Upper lobe of left lung (tissue), 6 donors: ENCODE results near the gene KDM8. TPM values are rescaled to one million over a fixed set of nuclear protein-coding genes. Genes with fewer than 3 reads are reported as not detected.
A peak's percentile ranks its signal among the peaks of the same experiment; 100 is the strongest.
"Not testable (repeated sequence)": the region's sequence is repeated elsewhere in the genome, so short reads cannot be mapped to it uniquely, and the experiment has no call there.

Experiments used
- ATAC-seq, 2 donors: fragments of 200-7000 bp; cut with Tn5 transposase; one replicate each; pipeline ENCODE4 v1.9.1; 2022; ENCODE audit warnings: mild to moderate bottlenecking in 2 of 2, moderate library complexity in 2 of 2; ENCODE audit not compliant: low FRiP score in 2 of 2
- DNase-seq, 2 donors: peaks; one replicate each; pipeline ENCODE4 v3.0.0-alpha.2; 2019 to 2020
- H3K27ac ChIP-seq, 4 donors: fragments of 200-600 bp; sonication (generic); one replicate each; pipeline ENCODE4 v1.5.1; 2016 to 2019
- H3K27me3 ChIP-seq, 4 donors: fragments of 200-600 bp; sonication (generic); one replicate each; pipeline ENCODE4 v1.5.1; 2017 to 2019
- H3K36me3 ChIP-seq, 4 donors: fragments of 200-600 bp; sonication (generic); one replicate each; pipeline ENCODE4 v1.5.1; 2016 to 2019
- H3K4me1 ChIP-seq, 4 donors: fragments of 200-600 bp; sonication (generic); one replicate each; pipeline ENCODE4 v1.5.1; 2018 to 2019
- H3K4me3 ChIP-seq, 4 donors: fragments of 200-600 bp; sonication (generic); one replicate each; pipeline ENCODE4 v1.5.1; 2017 to 2019; ENCODE audit warnings: mild to moderate bottlenecking in 2 of 4, moderate library complexity in 1 of 4
- H3K9me3 ChIP-seq, 4 donors: fragments of 200-600 bp; sonication (generic); one replicate each; pipeline ENCODE4 v1.5.1; 2018 to 2019
- EP300 ChIP-seq, 4 donors: sonication (generic); formaldehyde crosslinking; IDR thresholded peaks; one replicate each; pipeline ENCODE4 v1.5.1; 2017; ENCODE audit warnings: antibody characterized with exemption in 4 of 4, control low read depth in 2 of 4
- POLR2A ChIP-seq, 4 donors: fragments of 450-650 bp; IDR thresholded peaks; one replicate each; pipeline ENCODE4 v1.5.1; 2016 to 2017; ENCODE audit warnings: antibody characterized with exemption in 4 of 4, mild to moderate bottlenecking in 2 of 4
- POLR2AphosphoS5 ChIP-seq, 2 donors: sonication (generic); formaldehyde crosslinking; IDR thresholded peaks; one replicate each; pipeline ENCODE4 v1.5.1; 2017; ENCODE audit warnings: antibody characterized with exemption in 2 of 2
- WGBS, 2 donors: methylation state at CpG; one replicate each; pipeline ENCODE4 v1.1.5; 2017 to 2018; 5-methylcytosine and 5-hydroxymethylcytosine counted together
- total RNA-seq, 6 donors: library from RNA; depleted of rRNA in 4 of 6; stranded (reverse); fragments of >200 nt in 4 of 6; gene quantifications; one replicate each; pipeline versions ENCODE4 v1.1.0 to v1.2.1, GENCODE V29; 2016 to 2021
- TF ChIP-seq, protein P1 (sequence below), 6 experiments: fragments of 450-650 bp in 4 of 6; fragments of 200-600 bp in 2 of 6; sonication (generic) in 2 of 6; IDR thresholded peaks; one replicate each; pipeline ENCODE4 v1.5.1; 2016 to 2019; ENCODE audit warnings: antibody characterized with exemption in 6 of 6
- donor health status: DM: no; HTN: no; CAD: no; lungs with moderate emphysema.
- donor health status: DM: no; HTN: yes; CAD: no; lungs with severe emphysema.

Gene KDM8
- total RNA-seq, 6 donors from 2014 or later: 5.1 to 50.3 (median 6.2) TPM

DNA sequence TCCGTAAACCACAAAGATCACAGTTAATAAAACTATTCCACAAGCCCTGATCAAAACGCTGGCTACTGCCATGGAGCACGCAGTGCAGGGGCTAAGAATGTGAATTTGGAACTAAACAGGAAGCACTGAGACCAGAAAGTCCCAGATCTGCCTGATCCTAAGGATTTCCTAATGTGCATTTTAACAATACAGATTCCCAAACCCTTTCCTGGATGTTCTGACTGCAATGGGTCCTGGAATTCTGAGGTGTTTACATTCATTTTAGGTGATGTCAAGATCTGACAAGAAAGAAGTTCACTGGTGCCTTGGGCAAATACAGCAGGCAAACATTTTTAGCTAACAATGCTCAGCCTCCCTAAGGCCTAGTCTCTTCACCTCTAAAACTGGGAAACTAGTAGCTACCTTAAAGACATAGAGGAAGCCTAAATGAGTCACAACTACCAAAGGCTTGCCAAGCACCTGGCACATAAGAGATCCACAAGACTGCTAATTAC, 55.0 kb downstream of the KDM8 start:
- ATAC-seq (peak in 1 of 2 donors; percentile 20), DNase-seq (no peak)
- Histone ChIP-seq H3K27me3 (no peaks in the 10 kb centered on the region), H3K9me3 (no peaks in the 10 kb centered on the region), H3K36me3 (peaks cover 0 to 13% (median 5%) of the 10 kb centered on the region in 4 donors), H3K27ac (peak overlapping the region; percentile 77 to 90 (median 82)), H3K4me1 (peaks cover 29 to 47% (median 37%) of the 10 kb centered on the region in 4 donors), H3K4me3 (no peak overlapping the region)
- 28 to 51% methylated on average over 3 of the region's 3 CpGs for WGBS, 2 donors
- TF ChIP-seq, protein P1, sequence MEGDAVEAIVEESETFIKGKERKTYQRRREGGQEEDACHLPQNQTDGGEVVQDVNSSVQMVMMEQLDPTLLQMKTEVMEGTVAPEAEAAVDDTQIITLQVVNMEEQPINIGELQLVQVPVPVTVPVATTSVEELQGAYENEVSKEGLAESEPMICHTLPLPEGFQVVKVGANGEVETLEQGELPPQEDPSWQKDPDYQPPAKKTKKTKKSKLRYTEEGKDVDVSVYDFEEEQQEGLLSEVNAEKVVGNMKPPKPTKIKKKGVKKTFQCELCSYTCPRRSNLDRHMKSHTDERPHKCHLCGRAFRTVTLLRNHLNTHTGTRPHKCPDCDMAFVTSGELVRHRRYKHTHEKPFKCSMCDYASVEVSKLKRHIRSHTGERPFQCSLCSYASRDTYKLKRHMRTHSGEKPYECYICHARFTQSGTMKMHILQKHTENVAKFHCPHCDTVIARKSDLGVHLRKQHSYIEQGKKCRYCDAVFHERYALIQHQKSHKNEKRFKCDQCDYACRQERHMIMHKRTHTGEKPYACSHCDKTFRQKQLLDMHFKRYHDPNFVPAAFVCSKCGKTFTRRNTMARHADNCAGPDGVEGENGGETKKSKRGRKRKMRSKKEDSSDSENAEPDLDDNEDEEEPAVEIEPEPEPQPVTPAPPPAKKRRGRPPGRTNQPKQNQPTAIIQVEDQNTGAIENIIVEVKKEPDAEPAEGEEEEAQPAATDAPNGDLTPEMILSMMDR (IDR thresholded peaks at IDR 0.05): no peak
- peak; percentile 67 to 85 for TF ChIP-seq POLR2AphosphoS5 (IDR thresholded peaks at IDR 0.05)
- TF ChIP-seq EP300 (IDR thresholded peaks at IDR 0.05): peak; percentile 83 to 97 (median 91)

DNA sequence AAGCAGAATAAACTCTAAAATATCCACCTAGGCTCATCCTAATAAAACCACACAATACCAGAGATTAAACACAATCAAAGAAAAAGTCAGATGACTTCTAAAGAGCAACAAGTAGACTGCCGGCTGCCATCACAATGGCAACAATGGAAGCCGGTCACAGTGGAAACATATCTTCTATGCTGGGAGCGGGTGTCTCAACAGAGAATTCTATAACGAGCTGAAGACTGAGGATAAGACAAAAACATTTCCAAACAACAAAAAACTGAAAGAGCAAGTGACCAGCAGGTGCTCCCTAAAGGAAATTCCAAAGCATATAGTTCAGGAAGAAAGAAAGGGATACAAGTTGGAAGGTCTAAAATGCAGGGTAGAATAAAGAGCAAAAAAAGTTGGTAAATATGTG, 56.4 kb downstream of the KDM8 start:
- TF ChIP-seq, protein P1 (IDR thresholded peaks at IDR 0.05): no peak
- TF ChIP-seq POLR2AphosphoS5 (IDR thresholded peaks at IDR 0.05) (no peak), EP300 (IDR thresholded peaks at IDR 0.05) (no peak), POLR2A (IDR thresholded peaks at IDR 0.05) (no peak)
- Histone ChIP-seq H3K27ac (peak overlapping the region; percentile 77 to 90 (median 82)), H3K4me3 (no peak overlapping the region), H3K4me1 (peaks cover 25 to 42% (median 33%) of the 10 kb centered on the region in 4 donors), H3K27me3 (no peaks in the 10 kb centered on the region), H3K36me3 (peaks cover 0 to 13% (median 5%) of the 10 kb centered on the region in 4 donors), H3K9me3 (no peaks in the 10 kb centered on the region)
- no peak for ATAC-seq
- WGBS, 2 donors: 82 to 92% methylated on average over 4 of the region's 4 CpGs
- no peak for DNase-seq

DNA sequence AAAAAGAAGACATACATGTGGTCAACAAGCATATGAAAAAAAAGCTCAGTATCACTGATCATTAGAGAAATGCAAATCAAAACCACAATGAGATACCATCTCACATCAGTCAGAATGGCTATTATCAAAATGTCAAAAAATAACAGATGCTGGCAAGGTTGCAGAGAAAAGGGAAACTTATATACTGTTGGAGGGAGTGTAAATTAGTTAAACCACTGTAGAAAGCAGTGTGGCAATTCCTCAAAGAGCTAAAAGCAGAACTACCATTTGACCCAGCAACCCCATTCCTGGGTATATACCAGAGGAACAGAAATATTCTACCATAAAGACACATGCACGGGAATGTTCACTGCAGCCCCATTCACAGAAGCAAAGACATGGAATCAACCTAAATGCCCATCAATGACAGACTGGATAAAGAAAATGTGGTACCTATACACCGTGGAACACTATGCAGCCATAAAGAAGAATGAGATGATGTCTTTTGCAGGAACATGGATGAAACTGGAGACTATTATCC, 59.6 kb downstream of the KDM8 start:
- H3K27ac ChIP-seq, ATAC-seq: not testable (repeated sequence)
- WGBS, 2 donors: 81 to 85% methylated on average over 2 of the region's 2 CpGs

DNA sequence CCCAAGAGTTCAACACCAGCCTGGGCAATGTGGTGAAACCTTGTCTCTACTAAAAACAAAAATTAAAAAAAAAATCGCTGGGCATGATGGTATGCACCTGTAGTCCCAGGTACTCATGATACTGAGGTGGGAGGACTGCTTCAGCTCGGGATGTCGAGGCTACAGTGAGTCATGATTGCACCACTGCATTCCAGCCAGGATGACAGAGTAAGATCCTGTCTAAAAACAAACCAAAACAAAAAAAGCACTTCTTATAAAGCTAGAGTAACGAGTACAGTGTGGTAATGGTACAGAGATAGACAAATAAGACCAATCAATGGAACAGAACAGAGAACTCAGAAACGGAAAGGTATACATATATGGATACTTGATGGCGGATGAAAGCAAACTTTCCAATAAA, 60.8 kb downstream of the KDM8 start:
- DNase-seq (peak in 1 of 2 donors; percentile 57), ATAC-seq (peak; percentile 36 to 70)
- H3K27ac ChIP-seq: no peak overlapping the region
- H3K27me3 ChIP-seq: no peaks in the 10 kb centered on the region
- no peaks in the 10 kb centered on the region for H3K9me3 ChIP-seq
- H3K4me3 ChIP-seq: no peak overlapping the region
- peaks cover 5 to 37% (median 25%) of the 10 kb centered on the region in 4 donors for H3K4me1 ChIP-seq
- TF ChIP-seq POLR2A (IDR thresholded peaks at IDR 0.05) (no peak), POLR2AphosphoS5 (IDR thresholded peaks at IDR 0.05) (no peak), EP300 (IDR thresholded peaks at IDR 0.05) (no peak)
- TF ChIP-seq, protein P1 (IDR thresholded peaks at IDR 0.05): no peak
- H3K36me3 ChIP-seq: no peaks in the 10 kb centered on the region
- 60 to 69% methylated on average over 6 of the region's 6 CpGs for WGBS, 2 donors

More for the DNA sequence above, 59.6 kb downstream of the KDM8 start:
- H3K4me1 ChIP-seq: peaks cover 14 to 41% (median 30%) of the 10 kb centered on the region in 4 donors
- DNase-seq, H3K27me3 ChIP-seq, H3K9me3 ChIP-seq, H3K4me3 ChIP-seq, H3K36me3 ChIP-seq: not testable (repeated sequence)

DNA sequence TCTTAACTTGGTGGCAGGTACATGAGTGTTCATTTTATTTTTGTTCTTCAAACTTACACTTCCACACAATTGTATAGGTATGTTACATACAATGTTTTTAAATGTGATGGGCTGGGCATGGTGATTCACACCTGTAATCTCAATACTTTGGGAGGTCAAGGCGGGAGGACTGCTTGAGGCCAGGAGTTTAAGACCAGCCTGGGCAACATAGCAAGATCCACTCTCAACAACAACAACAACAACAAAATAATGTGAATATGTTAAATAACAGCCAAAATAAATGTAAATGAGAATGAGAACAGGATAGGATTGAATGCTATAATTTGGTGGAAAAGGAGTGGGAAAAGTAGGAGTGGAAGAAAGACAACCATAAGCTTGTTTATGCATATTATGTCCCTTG, 62.7 kb downstream of the KDM8 start:
- H3K4me3 ChIP-seq: no peak overlapping the region
- WGBS, 2 donors: 97 to 100% methylated on average over 1 of the region's 1 CpG
- H3K27ac ChIP-seq: no peak overlapping the region
- DNase-seq (no peak), ATAC-seq (no peak)
- peaks cover 6 to 33% (median 19%) of the 10 kb centered on the region in 4 donors for H3K4me1 ChIP-seq
- no peaks in the 10 kb centered on the region for H3K9me3 ChIP-seq
- no peaks in the 10 kb centered on the region for H3K27me3 ChIP-seq
- no peaks in the 10 kb centered on the region for H3K36me3 ChIP-seq
- TF ChIP-seq, protein P1 (IDR thresholded peaks at IDR 0.05): no peak
- TF ChIP-seq POLR2A (IDR thresholded peaks at IDR 0.05) (no peak), POLR2AphosphoS5 (IDR thresholded peaks at IDR 0.05) (no peak), EP300 (IDR thresholded peaks at IDR 0.05) (no peak)
